OCI-LY3 (cell line): ENCODE results near the gene PIRT.

Source experiments
- H2AFZ ChIP-seq: fragments of 200-600, 300-600 bp; shearing (Covaris generic); 2 replicates; pipeline ENCODE4 v1.6.0; 2014; ENCODE audit warnings: antibody characterized with exemption, low read depth, low read length
- H3K27ac ChIP-seq: fragments of 200-600, 300-600 bp; sonication (generic); 2 replicates; pipeline ENCODE4 v1.5.1; 2014; ENCODE audit warnings: mild to moderate bottlenecking, low read length, moderate library complexity, mixed read lengths
- H3K27me3 ChIP-seq: fragments of 200-600, 300-600 bp; sonication (generic); 2 replicates; pipeline ENCODE4 v1.6.1; 2014; ENCODE audit warnings: low read depth, low read length, mixed read lengths
- H3K36me3 ChIP-seq: fragments of 200-600, 300-600 bp; sonication (generic); replicated peaks from 2 replicates; pipeline ENCODE3; 2014; ENCODE audit warnings: low read depth, low read length, mixed read lengths
- H3K4me1 ChIP-seq: fragments of 300-600, 200-600 bp; sonication (generic); 2 replicates; pipeline ENCODE4 v1.6.1; 2014; ENCODE audit warnings: low read length, mixed read lengths
- H3K4me2 ChIP-seq: fragments of 200-600, 300-600 bp; sonication (generic); 2 replicates; pipeline ENCODE4 v1.6.1; 2014; ENCODE audit warnings: low read length, mixed read lengths
- H3K4me3 ChIP-seq: fragments of 300-600, 200-600 bp; sonication (generic); 2 replicates; pipeline ENCODE4 v1.5.1; 2014; ENCODE audit warnings: antibody characterized with exemption, mild to moderate bottlenecking, low read length, moderate library complexity
- H3K79me2 ChIP-seq: fragments of 300-600, 200-600 bp; shearing (Covaris generic); 2 replicates; pipeline ENCODE4 v1.6.1; 2014; ENCODE audit warnings: mild to moderate bottlenecking, low read length, mixed read lengths
- H3K9ac ChIP-seq: fragments of 300-600, 200-600 bp; shearing (Covaris generic); 2 replicates; pipeline ENCODE4 v1.6.0; 2014; ENCODE audit warnings: mild to moderate bottlenecking, low read length, moderate library complexity
- H3K9me3 ChIP-seq: fragments of 200-600, 300-600 bp; shearing (Covaris generic); 2 replicates; pipeline ENCODE4 v1.6.1; 2014; ENCODE audit warnings: low read length, mixed read lengths; ENCODE audit not compliant: insufficient read depth
- H4K20me1 ChIP-seq: fragments of 200-600, 300-600 bp; sonication (generic); 2 replicates; pipeline ENCODE4 v1.6.1; 2016; ENCODE audit warnings: low read length, mixed read lengths; ENCODE audit not compliant: insufficient read depth
- CTCF ChIP-seq: fragments of 200-600, 300-600 bp; sonication (generic); IDR thresholded peaks from 2 replicates; pipeline ENCODE4 v1.5.1; 2014; ENCODE audit warnings: antibody characterized with exemption, low read length, low read depth
- EZH2phosphoT487 ChIP-seq: fragments of 200-600 bp; shearing (Covaris generic); IDR thresholded peaks from 2 replicates; pipeline ENCODE4 v1.6.1; 2018; ENCODE audit warnings: antibody characterized with exemption, mixed run types, low read depth

PIRT gene

DNA sequence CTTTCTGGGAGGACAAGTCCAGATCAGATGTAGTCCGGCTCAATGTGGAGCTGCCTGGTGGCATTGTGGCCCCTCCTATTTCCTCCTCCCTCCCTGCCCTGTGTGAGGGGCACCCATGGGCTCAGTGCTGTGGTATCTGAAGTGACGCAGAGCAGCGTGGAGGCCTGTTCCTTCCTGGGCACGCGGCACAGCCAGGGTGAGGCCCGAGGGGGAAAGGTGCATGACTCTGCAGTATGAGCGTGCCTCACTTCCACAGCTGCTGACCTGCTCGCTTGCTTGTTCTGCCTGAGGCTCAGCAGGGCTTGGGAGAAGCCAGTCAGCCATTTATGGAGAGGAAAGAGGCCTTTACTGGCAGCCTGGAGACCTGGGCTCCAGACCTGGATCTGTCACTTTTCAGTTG, 45.7 kb downstream of the PIRT start:
- Histone ChIP-seq H3K36me3 (no peaks in the 10 kb centered on the region), H3K27ac (no peak overlapping the region), H3K79me2 (no peaks in the 10 kb centered on the region), H3K4me1 (no peaks in the 10 kb centered on the region), H4K20me1 (no peaks in the 10 kb centered on the region), H3K27me3 (0 out of 2 replicates have a peak, but pooled peaks cover 3% of the 10 kb centered on the region), H3K4me2 (no peak overlapping the region), H3K4me3 (no peak overlapping the region), H3K9ac (no peak overlapping the region), H2AFZ (no peak overlapping the region), H3K9me3 (no peaks in the 10 kb centered on the region)
- TF ChIP-seq EZH2phosphoT487, result no peak
- TF ChIP-seq CTCF, result no peak

DNA sequence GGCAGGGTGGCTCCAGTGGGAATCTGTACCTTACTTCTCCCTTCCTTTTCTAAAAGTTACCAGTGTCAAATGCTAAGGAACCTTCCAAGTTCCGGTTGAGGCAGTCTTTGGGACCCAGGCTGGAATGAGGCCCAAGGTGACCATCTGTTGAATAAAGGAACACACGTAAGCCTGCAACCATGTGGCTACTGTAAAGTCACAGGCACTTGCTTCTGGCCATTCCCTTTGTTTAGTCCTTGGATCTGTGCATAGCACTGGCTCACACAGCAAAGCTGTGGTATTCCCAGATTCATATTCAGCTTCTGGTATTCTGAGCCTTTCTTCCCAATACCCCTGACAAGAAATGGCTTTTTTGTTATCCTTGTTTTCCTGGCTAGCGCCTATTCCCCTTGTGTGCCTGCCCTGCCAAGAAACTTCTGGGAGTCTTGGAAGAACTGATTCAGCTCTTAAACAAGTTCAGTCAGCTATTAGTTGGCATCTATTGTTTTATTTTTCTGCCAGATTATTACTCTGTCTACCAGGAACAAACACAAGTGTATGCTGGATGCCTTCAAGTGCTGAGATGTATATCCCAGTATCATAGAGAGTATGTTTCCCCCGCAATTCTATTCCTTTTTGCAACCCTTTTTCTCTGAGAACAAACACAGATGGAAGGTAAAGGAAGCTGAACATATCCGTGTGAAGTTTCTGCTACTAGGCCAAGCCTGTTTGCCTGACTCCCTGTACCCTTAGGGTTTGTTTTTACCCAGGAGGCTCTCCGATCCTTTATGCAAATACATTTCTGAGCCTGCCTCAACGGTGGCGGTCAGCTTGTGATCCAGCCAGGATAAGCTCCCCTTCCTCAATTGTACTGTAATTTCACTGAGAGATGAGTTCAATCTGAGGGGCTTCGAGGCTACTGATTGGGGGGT, 47.1 kb downstream of the PIRT start:
- H2AFZ ChIP-seq, result no peak overlapping the region
- H3K4me3 ChIP-seq, result no peak overlapping the region
- no peaks in the 10 kb centered on the region for H3K4me1 ChIP-seq
- no peaks in the 10 kb centered on the region for H3K36me3 ChIP-seq
- no peaks in the 10 kb centered on the region for H4K20me1 ChIP-seq
- no peaks in the 10 kb centered on the region for H3K79me2 ChIP-seq
- no peak overlapping the region for H3K27ac ChIP-seq
- 0 out of 2 replicates have a peak, but pooled peaks cover 3% of the 10 kb centered on the region for H3K27me3 ChIP-seq
- no peaks in the 10 kb centered on the region for H3K9me3 ChIP-seq
- no peak overlapping the region for H3K4me2 ChIP-seq
- H3K9ac ChIP-seq, result no peak overlapping the region
- TF ChIP-seq EZH2phosphoT487, result no peak
- no peak for TF ChIP-seq CTCF

- Histone ChIP-seq H2AFZ (no peak overlapping the region), H4K20me1 (no peaks in the 10 kb centered on the region), H3K9ac (no peak overlapping the region), H3K79me2 (no peaks in the 10 kb centered on the region), H3K27ac (no peak overlapping the region), H3K36me3 (no peaks in the 10 kb centered on the region), H3K4me1 (no peaks in the 10 kb centered on the region), H3K9me3 (no peaks in the 10 kb centered on the region), H3K27me3 (0 out of 2 replicates have a peak, but pooled peaks cover 3% of the 10 kb centered on the region), H3K4me2 (no peak overlapping the region), H3K4me3 (no peak overlapping the region)
- TF ChIP-seq CTCF (no peak), EZH2phosphoT487 (no peak)
Observed at GRCh38 chr17:10789694-10790271, 48.1 kb downstream of the PIRT start.

DNA sequence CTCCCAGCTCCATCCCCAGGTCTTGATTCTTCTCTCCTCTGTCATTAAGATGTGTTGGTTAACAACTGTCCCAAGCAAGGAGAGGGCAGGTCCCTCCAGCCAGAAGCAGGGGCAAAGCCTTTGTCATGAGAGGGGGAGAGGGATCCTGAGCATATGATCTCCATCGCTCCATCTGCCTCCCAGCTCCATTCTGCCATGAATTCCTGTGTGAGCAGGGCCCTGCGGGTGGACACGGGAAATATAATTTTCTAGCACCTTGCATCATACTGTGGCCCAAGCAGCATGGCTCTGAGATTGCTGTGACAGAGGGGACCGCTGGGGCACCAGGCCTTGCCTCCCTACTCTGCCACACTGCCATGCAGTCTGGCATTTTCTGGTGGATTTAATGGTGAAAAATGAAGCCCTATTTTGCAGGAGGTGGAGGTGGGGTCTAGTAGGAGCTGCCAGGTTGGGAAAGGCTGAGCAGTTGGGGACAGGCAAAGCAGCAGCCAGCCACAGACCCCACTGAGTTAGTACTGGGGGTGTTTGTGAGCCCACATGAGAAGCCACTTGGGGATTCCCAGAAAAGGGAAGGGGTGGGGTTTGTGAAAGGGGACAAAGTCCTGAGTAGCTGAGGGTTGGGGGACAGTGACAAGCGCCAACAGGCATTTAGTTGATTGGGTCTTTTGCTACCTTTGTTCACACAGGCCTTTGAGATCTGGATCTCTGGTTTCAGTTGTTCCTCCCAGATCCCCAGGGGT, 50.4 kb downstream of the PIRT start:
- Histone ChIP-seq H3K4me1 (no peaks in the 10 kb centered on the region), H3K27ac (no peak overlapping the region), H3K36me3 (no peaks in the 10 kb centered on the region), H3K4me3 (no peak overlapping the region), H3K27me3 (0 out of 2 replicates have a peak, but pooled peaks cover 3% of the 10 kb centered on the region), H3K9ac (no peak overlapping the region), H4K20me1 (no peaks in the 10 kb centered on the region), H3K9me3 (no peaks in the 10 kb centered on the region), H3K4me2 (no peak overlapping the region), H2AFZ (no peak overlapping the region), H3K79me2 (no peaks in the 10 kb centered on the region)
- TF ChIP-seq EZH2phosphoT487 (no peak), CTCF (no peak)
